OCI-LY7 (cell line): Measurements from ENCODE around the gene PPFIA4. TPM values are rescaled to one million over a fixed set of nuclear protein-coding genes. Genes with fewer than 3 reads are reported as not detected.
A peak's percentile ranks its signal among the peaks of the same experiment; 100 is the strongest.

Experiments used
- Bru-seq: library from RNA; stranded (reverse); fragments of 400-500 nt; gene quantifications from one replicate; lab custom pipeline; 2021; lab: Mats Ljungman, UMichigan
- BruChase-seq, 2 experiments: library from RNA; stranded (reverse); fragments of 400-500 nt; gene quantifications; one replicate each; lab custom pipeline; 2021; lab: Mats Ljungman, UMichigan
- BruUV-seq: library from RNA; stranded (reverse); fragments of 400-500 nt; replicated peaks from 2 replicates; lab custom pipeline; 2021; lab: Mats Ljungman, UMichigan
- CTCF ChIA-PET: fragments of 300-600 bp; sonication (Branson Sonifier 250); formaldehyde crosslinking; loops from one replicate; lab custom pipeline; 2022; ENCODE audit warnings: antibody characterized with exemption; ENCODE audit not compliant: unreplicated experiment; lab: Charles Lee
- POLR2A ChIA-PET: fragments of 300-600 bp; sonication (Branson Sonifier 250); formaldehyde crosslinking; loops from one replicate; lab custom pipeline; 2022; ENCODE audit warnings: antibody characterized with exemption; lab: Charles Lee
- DNase-seq: peaks from one replicate; pipeline ENCODE4 v3.0.0-alpha.2; 2015; ENCODE audit warnings: low spot score
- H2AFZ ChIP-seq: fragments of 200-600 bp; sonication (generic), shearing (Covaris generic); 2 replicates; pipeline ENCODE4 v1.6.1; 2014; ENCODE audit warnings: mild to moderate bottlenecking, antibody characterized with exemption, low read length, moderate library complexity
- H3K27ac ChIP-seq: fragments of 200-600 bp; sonication (generic); 2 replicates; pipeline ENCODE4 v1.5.1; 2014; ENCODE audit warnings: mixed run types, low read depth, mild to moderate bottlenecking, moderate library complexity, low read length, inconsistent platforms; ENCODE audit not compliant: poor library complexity, severe bottlenecking
- H3K36me3 ChIP-seq: fragments of 200-600 bp; sonication (generic); 2 replicates; pipeline ENCODE4 v1.6.1; 2014; ENCODE audit warnings: mild to moderate bottlenecking, antibody characterized with exemption, low read length, moderate library complexity, mixed read lengths; ENCODE audit not compliant: insufficient read depth
- H3K4me1 ChIP-seq: fragments of 200-600 bp; sonication (generic); 2 replicates; pipeline ENCODE4 v1.5.1; 2014; ENCODE audit warnings: mild to moderate bottlenecking, low read length; ENCODE audit not compliant: insufficient read depth, poor library complexity, severe bottlenecking
- H3K4me2 ChIP-seq: fragments of 200-600 bp; sonication (generic); 2 replicates; pipeline ENCODE4 v1.6.1; 2014; ENCODE audit warnings: mild to moderate bottlenecking, low read length
- H3K4me3 ChIP-seq: fragments of 200-600 bp; sonication (generic); 2 replicates; pipeline ENCODE4 v1.5.1; 2014; ENCODE audit warnings: mild to moderate bottlenecking, low read depth, low read length; ENCODE audit not compliant: poor library complexity, severe bottlenecking
- H3K79me2 ChIP-seq: fragments of 200-600 bp; sonication (generic); 2 replicates; pipeline ENCODE4 v1.6.1; 2016; ENCODE audit warnings: low read depth, mild to moderate bottlenecking, low read length, moderate library complexity, mixed read lengths; ENCODE audit not compliant: insufficient read depth
- H3K9me2 ChIP-seq: fragments of 200-600 bp; sonication (generic); 2 replicates; pipeline ENCODE4 v1.6.1; 2016; ENCODE audit warnings: mild to moderate bottlenecking, low read length, mixed read lengths; ENCODE audit not compliant: insufficient read depth
- H3K9me3 ChIP-seq: fragments of 200-600 bp; sonication (generic); 2 replicates; pipeline ENCODE4 v1.6.1; 2014; ENCODE audit warnings: mild to moderate bottlenecking, mixed run types, low read length, mixed read lengths
- H4K20me1 ChIP-seq: fragments of 200-600 bp; sonication (generic); 2 replicates; pipeline ENCODE4 v1.6.1; 2014; ENCODE audit warnings: mild to moderate bottlenecking, antibody characterized with exemption, low read length, moderate library complexity, mixed read lengths; ENCODE audit not compliant: insufficient read depth
- CTCF ChIP-seq: fragments of 200-600 bp; sonication (generic); conservative IDR thresholded peaks from 2 replicates; pipeline ENCODE4 v1.5.1; 2014; ENCODE audit warnings: mild to moderate bottlenecking, antibody characterized with exemption, low read length, moderate library complexity, mixed read lengths
- EZH2phosphoT487 ChIP-seq: fragments of 200-600 bp; sonication (generic); IDR thresholded peaks from 2 replicates; pipeline ENCODE4 v1.6.1; 2018; ENCODE audit warnings: low read depth, borderline replicate concordance, mild to moderate bottlenecking, mixed run types, antibody characterized with exemption, low read length, moderate library complexity, mixed read lengths
- intact Hi-C: fragments of 100-400 bp; cut with micrococcal nuclease; formaldehyde crosslinking; loops from one replicate; pipeline ENCODE4 v1.10.0; 2022; ENCODE audit not compliant: unreplicated experiment
- long read RNA-seq: library from polyadenylated mRNA; stranded (forward); transcript quantifications from one replicate; pipeline ENCODE4 v2.0.0, GENCODE V29; 2022
- total RNA-seq, 2 experiments: library from RNA; depleted of rRNA in 1 of 2; stranded (reverse); fragments of >200 nt in 1 of 2; shearing (Covaris generic) in 1 of 2; gene quantifications; 2 replicates each; pipeline ENCODE4 v1.2.3, GENCODE V29; 2014 to 2022

The PPFIA4 gene
- total RNA-seq (2014; rRNA removed; shearing (Covaris generic)) (0.03 and 0.93 TPM in 2 replicates), total RNA-seq (2022) (0.55 and 2.7 TPM in 2 replicates), Bru-seq, nascent RNA (percentile 12 among the genes with signal in this experiment), BruChase-seq, experiment 1, labeled RNA remaining after a 6-hour chase (percentile 15 among the genes with signal in this experiment), BruChase-seq, experiment 2, labeled RNA remaining after a 2-hour chase (percentile 18 among the genes with signal in this experiment)
- long read RNA-seq: 0 reads

GRCh38 chr1:203026031-203026665, at the start of gene PPFIA4:
Gene PPFIA4 (plus strand): TSS chr1:203026491. CDS start chr1:203039009, 12,518 bp downstream.
- H3K9me2 ChIP-seq: no peaks in the 10 kb centered on the region
- H3K36me3 ChIP-seq: peaks cover 45% of the 10 kb centered on the region
- no TSS peak for BruUV-seq
- intact Hi-C loops: no loop called here
- H3K9me3 ChIP-seq: no peaks in the 10 kb centered on the region
- TF ChIP-seq CTCF (no peak), EZH2phosphoT487 (no peak)
- CTCF ChIA-PET: interaction anchor here (0.5 kb wide), 1 partner anchor 99 kb away, joined by 3 read pairs; no protein-coding TSS in a partner anchor
- H3K79me2 ChIP-seq: no peaks in the 10 kb centered on the region
- H3K4me2 ChIP-seq: peak within 1 kb of the TSS; percentile 42; the same call in 1 of the 2 replicates
- no peak within 1 kb of the TSS for H3K27ac ChIP-seq
- H3K4me3 ChIP-seq: no peak within 1 kb of the TSS
- POLR2A ChIA-PET: interaction anchor here (0.6 kb wide), 1 partner anchor 18 kb away, joined by 3 read pairs; no protein-coding TSS in a partner anchor
- no peaks in the 10 kb centered on the region for H3K4me1 ChIP-seq
- H2AFZ ChIP-seq: no peak within 1 kb of the TSS
- DNase-seq: peak; percentile 31
- no peaks in the 10 kb centered on the region for H4K20me1 ChIP-seq

- no peak overlapping the region for H2AFZ ChIP-seq
These were observed 49.7 kb upstream of the PPFIA4 start for GRCh38 chr1:202976633-202977032.

More at GRCh38 chr1:202976633-202977032, 49.7 kb upstream of the PPFIA4 start:
- POLR2A ChIA-PET: no interaction called here
- H3K9me2 ChIP-seq: no peaks in the 10 kb centered on the region
- no peaks in the 10 kb centered on the region for H3K4me1 ChIP-seq
- no peaks in the 10 kb centered on the region for H3K9me3 ChIP-seq
- no peak overlapping the region for H3K27ac ChIP-seq
- intact Hi-C loops: no loop called here
- H3K79me2 ChIP-seq: no peaks in the 10 kb centered on the region
- no peak overlapping the region for H3K4me3 ChIP-seq
- CTCF ChIA-PET: no interaction called here
- H3K36me3 ChIP-seq: no peaks in the 10 kb centered on the region
- no peaks in the 10 kb centered on the region for H4K20me1 ChIP-seq
- no TSS peak for BruUV-seq
- no peak for DNase-seq
- no peak for TF ChIP-seq EZH2phosphoT487
- no peak for TF ChIP-seq CTCF
- no peak overlapping the region for H3K4me2 ChIP-seq
